Endothelial cell of umbilical vein (primary cell): ENCODE measurements around the gene AMIGO3. TPM values are rescaled to one million over a fixed set of nuclear protein-coding genes. Genes with fewer than 3 reads are reported as not detected.

Experiments
- BruUV-seq: library from RNA; stranded (reverse); fragments of 400-500 nt; replicated peaks from 2 replicates; lab custom pipeline; 2021; lab: Mats Ljungman, UMichigan
- CTCF ChIA-PET: fragments of 300-600, 350-600 bp; sonication (Branson Sonifier 250); formaldehyde crosslinking; loops from one replicate; lab custom pipeline; 2021; ENCODE audit warnings: antibody characterized with exemption, inconsistent platforms; lab: Charles Lee
- POLR2A ChIA-PET: fragments of 300-600, 350-600 bp; sonication (Branson Sonifier 250); formaldehyde crosslinking; loops from one replicate; lab custom pipeline; 2021; ENCODE audit warnings: antibody characterized with exemption, inconsistent platforms; lab: Charles Lee
- DNase-seq: peaks from one replicate; pipeline ENCODE4 v3.0.0-alpha.2; 2011; ENCODE audit warnings: low read depth, low spot score
- FAIRE-seq: peaks from 2 replicates; lab custom pipeline; 2011; peaks lifted over from hg19 to GRCh38; lab: Jason Lieb, UNC
- H2AFZ ChIP-seq: 2 replicates; pipeline ENCODE4 v1.6.0; 2012; ENCODE audit warnings: low read depth, low read length, control low read depth, inconsistent platforms
- H3K27ac ChIP-seq: 2 replicates; pipeline ENCODE4 v1.5.1; 2011; ENCODE audit warnings: low read depth, mild to moderate bottlenecking, control low read depth, low read length, moderate library complexity; ENCODE audit not compliant: insufficient read depth
- H3K27me3 ChIP-seq, 2 experiments: 2 replicates each; pipeline versions ENCODE4 v1.6.0 to v1.6.1; 2011; ENCODE audit warnings: low read length in 2 of 2, mixed read lengths in 1 of 2; ENCODE audit not compliant: control insufficient read depth in 2 of 2, insufficient read depth in 2 of 2
- H3K36me3 ChIP-seq, 2 experiments: 2 replicates in 1 of 2; 3 replicates in 1 of 2; pipeline ENCODE4 v1.5.1; 2011; ENCODE audit warnings: low read length in 2 of 2, mild to moderate bottlenecking in 1 of 2, moderate library complexity in 1 of 2; ENCODE audit not compliant: control insufficient read depth in 2 of 2, insufficient read depth in 2 of 2; ENCODE audit errors: extremely low read depth in 1 of 2
- H3K4me1 ChIP-seq: 3 replicates; pipeline ENCODE4 v1.5.1; 2011; ENCODE audit warnings: mild to moderate bottlenecking, low read length; ENCODE audit not compliant: control insufficient read depth, insufficient read depth; ENCODE audit errors: extremely low read depth
- H3K4me2 ChIP-seq: 2 replicates; pipeline ENCODE4 v1.6.1; 2011; ENCODE audit warnings: low read length, control low read depth, mixed read lengths; ENCODE audit not compliant: insufficient read depth
- H3K4me3 ChIP-seq, 3 experiments: fragments of 200-600 bp in 1 of 3; sonication (generic), shearing (Covaris generic) in 1 of 3; replicated peaks in 1 of 3; 2 replicates each; pipeline ENCODE4 v1.5.1; 2011 to 2016; ENCODE audit warnings: control low read depth in 3 of 3, low read length in 3 of 3, mild to moderate bottlenecking in 2 of 3, inconsistent platforms in 1 of 3, low read depth in 1 of 3, moderate library complexity in 1 of 3; ENCODE audit not compliant: insufficient read depth in 1 of 3
- H3K79me2 ChIP-seq: 2 replicates; pipeline ENCODE4 v1.6.0; 2012; ENCODE audit warnings: low read length, inconsistent platforms; ENCODE audit not compliant: control insufficient read depth, insufficient read depth
- H3K9ac ChIP-seq: replicated peaks from 2 replicates; pipeline ENCODE3; 2011; ENCODE audit warnings: low read length, control low read depth; ENCODE audit not compliant: insufficient read depth; ENCODE audit errors: extremely low read depth
- H3K9me1 ChIP-seq: replicated peaks from 3 replicates; pipeline ENCODE4 v1.6.0; 2011; ENCODE audit warnings: mild to moderate bottlenecking, low read length; ENCODE audit not compliant: control insufficient read depth, insufficient read depth; ENCODE audit errors: extremely low read depth
- H3K9me3 ChIP-seq: replicated peaks from 2 replicates; pipeline ENCODE4 v1.5.1; 2012; ENCODE audit warnings: low read length, inconsistent platforms; ENCODE audit not compliant: control insufficient read depth, insufficient read depth
- H4K20me1 ChIP-seq: replicated peaks from 2 replicates; pipeline ENCODE3; 2011; ENCODE audit warnings: mild to moderate bottlenecking, low read length; ENCODE audit not compliant: control insufficient read depth, insufficient read depth; ENCODE audit errors: extremely low read depth
- GATA2 ChIP-seq: IDR thresholded peaks from 2 replicates; pipeline ENCODE4 v1.7.0; 2011; ENCODE audit warnings: low read depth, mild to moderate bottlenecking, moderate library complexity, mixed read lengths, low read length; ENCODE audit not compliant: insufficient read length, insufficient read depth
- JUN ChIP-seq: IDR thresholded peaks from 2 replicates; pipeline ENCODE4 v1.6.1; 2011; ENCODE audit warnings: borderline replicate concordance, low read depth; ENCODE audit not compliant: insufficient read length, insufficient read depth
- MYC ChIP-seq: IDR thresholded peaks from one replicate; pipeline ENCODE4 v1.6.1; 2011; ENCODE audit warnings: mild to moderate bottlenecking, low read depth, low read length
- POLR2A ChIP-seq: IDR thresholded peaks from 2 replicates; pipeline ENCODE4 v1.6.1; 2012; ENCODE audit warnings: low read depth, mild to moderate bottlenecking, control low read depth, low read length
- dilution Hi-C: fragments of 300-500 bp; cut with MboI; formaldehyde crosslinking; loops from one replicate; pipeline ENCODE4 v1.15.0; 2019; ENCODE audit warnings: low sequenced_read_pairs; ENCODE audit not compliant: extremely low pct_ligation_motif_present
- intact Hi-C: fragments of 100-400 bp; cut with micrococcal nuclease; formaldehyde crosslinking; loops from one replicate; pipeline ENCODE4 v1.10.0; 2022
- polyA plus RNA-seq, 4 experiments: library from polyadenylated mRNA; depleted of rRNA in 3 of 4; stranded (reverse) in 3 of 4; unstranded in 1 of 4; fragments of >200 nt; gene quantifications; 2 replicates each; pipeline versions ENCODE4 v1.2.1 to v1.2.3, GENCODE V29; 2011 to 2012; ENCODE audit warnings: missing spikeins in 1 of 4
- total RNA-seq: library from RNA; stranded (reverse); gene quantifications from 2 replicates; pipeline ENCODE4 v1.2.3, GENCODE V29; 2021

AMIGO3 gene
- total and polyA plus RNA-seq, 2 donors (not counting 3 experiments of a cell fraction or from before 2014, with no cell fraction given): 0.21 TPM; not detected in 1

GRCh38 chr3:49668861-49669260 lies 50.6 kb downstream of the AMIGO3 start:
- H3K9me1 ChIP-seq: no peaks in the 10 kb centered on the region
- peaks cover 4% of the 10 kb centered on the region for H3K4me1 ChIP-seq
- no peaks in the 10 kb centered on the region for H3K9me3 ChIP-seq
- no peak overlapping the region for H3K9ac ChIP-seq
- no peak overlapping the region for H2AFZ ChIP-seq
- no peaks in the 10 kb centered on the region for H4K20me1 ChIP-seq
- BruUV-seq: no TSS peak
- no peak overlapping the region for H3K4me2 ChIP-seq
- H3K27ac ChIP-seq: no peak overlapping the region
- no peak for FAIRE-seq
- no peaks in the 10 kb centered on the region for H3K36me3 ChIP-seq
- H3K27me3 ChIP-seq: peaks cover 0 to 1% of the 10 kb centered on the region in 2 experiments
- no peak for TF ChIP-seq GATA2
- TF ChIP-seq MYC: no peak
- no peak for TF ChIP-seq JUN
- no peak for TF ChIP-seq POLR2A
- POLR2A ChIA-PET: no interaction called here
- intact Hi-C loops: no loop called here
- CTCF ChIA-PET: interaction anchor here (0.9 to 5.4 kb wide), 2 partner anchors 122 to 130 kb away, joined by 3 to 293 read pairs; no protein-coding TSS in a partner anchor
- H3K79me2 ChIP-seq: peaks cover 3% of the 10 kb centered on the region
- H3K4me3 ChIP-seq: no peak overlapping the region
- DNase-seq: no peak
- dilution Hi-C loops: no loop called here

GRCh38 chr3:49668414-49668797 lies 51.1 kb downstream of the AMIGO3 start:
- TF ChIP-seq JUN: no peak
- Histone ChIP-seq H3K4me2 (no peak overlapping the region), H3K27ac (no peak overlapping the region), H3K9me1 (no peaks in the 10 kb centered on the region), H3K79me2 (peaks cover 3% of the 10 kb centered on the region), H3K4me3 (no peak overlapping the region), H3K9ac (no peak overlapping the region), H3K27me3 (peaks cover 0 to 2% of the 10 kb centered on the region in 2 experiments), H3K9me3 (no peaks in the 10 kb centered on the region), H3K4me1 (peaks cover 4% of the 10 kb centered on the region), H4K20me1 (no peaks in the 10 kb centered on the region), H2AFZ (no peak overlapping the region), H3K36me3 (no peaks in the 10 kb centered on the region)
- CTCF ChIA-PET: interaction anchor here (0.9 to 5.4 kb wide), 2 partner anchors 122 to 130 kb away, joined by 3 to 293 read pairs; no protein-coding TSS in a partner anchor
- POLR2A ChIA-PET: no interaction called here
- no TSS peak for BruUV-seq
- FAIRE-seq (no peak), DNase-seq (no peak)
- intact Hi-C loops (no loop called here), dilution Hi-C loops (no loop called here)
